Loucy (cell line): Measurements from ENCODE around the gene CEP83.

Experiments
- H2AFZ ChIP-seq: fragments of 200-600 bp; sonication (generic); 2 replicates; pipeline ENCODE4 v1.6.0; 2016; ENCODE audit warnings: antibody characterized with exemption, mild to moderate bottlenecking, low read length, moderate library complexity
- H3F3A ChIP-seq: fragments of 200-600 bp; 2 replicates; pipeline ENCODE4 v1.6.0; 2016; ENCODE audit warnings: antibody characterized with exemption, low read depth, mild to moderate bottlenecking
- H3K27me3 ChIP-seq: fragments of 200-600 bp; sonication (generic); 2 replicates; pipeline ENCODE4 v1.6.1; 2014; ENCODE audit warnings: low read length, mild to moderate bottlenecking; ENCODE audit not compliant: insufficient read depth, poor library complexity, severe bottlenecking
- H3K36me3 ChIP-seq: fragments of 200-600 bp; sonication (generic); 2 replicates; pipeline ENCODE4 v1.6.1; 2016; ENCODE audit warnings: low read length; ENCODE audit not compliant: insufficient read depth
- H3K4me1 ChIP-seq: fragments of 200-600 bp; sonication (generic); 2 replicates; pipeline ENCODE4 v1.5.1; 2014; ENCODE audit warnings: low read length, mild to moderate bottlenecking; ENCODE audit not compliant: insufficient read depth, poor library complexity, severe bottlenecking
- H3K4me2 ChIP-seq: fragments of 200-600 bp; sonication (generic); 2 replicates; pipeline ENCODE4 v1.6.0; 2014; ENCODE audit warnings: antibody characterized with exemption, low read length, low read depth, mild to moderate bottlenecking; ENCODE audit not compliant: poor library complexity, severe bottlenecking
- H3K4me3 ChIP-seq: fragments of 200-600 bp; sonication (generic); 2 replicates; pipeline ENCODE4 v1.5.1; 2014; ENCODE audit warnings: low read length, mild to moderate bottlenecking, mixed read lengths; ENCODE audit not compliant: poor library complexity, severe bottlenecking
- H3K79me2 ChIP-seq: fragments of 200-600 bp; sonication (generic); 2 replicates; pipeline ENCODE4 v1.6.1; 2014; ENCODE audit warnings: low read length; ENCODE audit not compliant: insufficient read depth
- H3K9ac ChIP-seq: fragments of 200-600 bp; sonication (generic); 2 replicates; pipeline ENCODE4 v1.6.0; 2014; ENCODE audit warnings: mild to moderate bottlenecking, low read depth, low read length, moderate library complexity; ENCODE audit not compliant: poor library complexity, severe bottlenecking
- H3K9me2 ChIP-seq: fragments of 200-600 bp; sonication (generic); replicated peaks from 2 replicates; pipeline ENCODE4 v1.6.1; 2016; ENCODE audit warnings: low read depth, low read length, mixed read lengths
- H3K9me3 ChIP-seq: fragments of 200-600 bp; sonication (generic); 2 replicates; pipeline ENCODE4 v1.6.1; 2014; ENCODE audit warnings: mild to moderate bottlenecking, antibody characterized with exemption, low read length, low read depth; ENCODE audit not compliant: insufficient read depth
- H4K20me1 ChIP-seq: fragments of 200-600 bp; sonication (generic); 2 replicates; pipeline ENCODE4 v1.6.0; 2014; ENCODE audit warnings: antibody characterized with exemption, low read length, mild to moderate bottlenecking; ENCODE audit not compliant: insufficient read depth, poor library complexity, severe bottlenecking
- CTCF ChIP-seq: fragments of 200-600 bp; sonication (generic); conservative IDR thresholded peaks from 2 replicates; pipeline ENCODE4 v1.5.1; 2014; ENCODE audit warnings: mild to moderate bottlenecking, antibody characterized with exemption, low read length
- EZH2phosphoT487 ChIP-seq: fragments of 200-600 bp; IDR thresholded peaks from 2 replicates; pipeline ENCODE4 v1.6.1; 2018; ENCODE audit warnings: antibody characterized with exemption, mild to moderate bottlenecking, moderate library complexity, borderline replicate concordance

The CEP83 gene

GRCh38 chr12:94267921-94268471 lies 191.7 kb downstream of the CEP83 start:
- peak overlapping the region; percentile 12 for H3K9ac ChIP-seq
- no peak overlapping the region for H3K4me3 ChIP-seq
- H3K9me3 ChIP-seq, result no peaks in the 10 kb centered on the region
- peak overlapping the region; percentile 22 for H3K4me2 ChIP-seq
- no peak overlapping the region for H2AFZ ChIP-seq
- no peaks in the 10 kb centered on the region for H3K79me2 ChIP-seq
- H3K36me3 ChIP-seq, result no peaks in the 10 kb centered on the region; the same call in 1 of the 2 replicates
- H3F3A ChIP-seq, result no peaks in the 10 kb centered on the region
- TF ChIP-seq EZH2phosphoT487 (no peak), CTCF (no peak)
- no peaks in the 10 kb centered on the region for H4K20me1 ChIP-seq
- no peaks in the 10 kb centered on the region for H3K9me2 ChIP-seq
- H3K27me3 ChIP-seq, result no peaks in the 10 kb centered on the region
- H3K4me1 ChIP-seq, result peaks cover 31% of the 10 kb centered on the region

GRCh38 chr12:94267537-94267872 lies 192.2 kb downstream of the CEP83 start:
- H4K20me1 ChIP-seq, result no peaks in the 10 kb centered on the region
- H3K27me3 ChIP-seq, result no peaks in the 10 kb centered on the region
- H3K4me3 ChIP-seq, result no peak overlapping the region
- H2AFZ ChIP-seq, result no peak overlapping the region
- H3K4me1 ChIP-seq, result peaks cover 36% of the 10 kb centered on the region
- peak overlapping the region; percentile 12 for H3K9ac ChIP-seq
- no peaks in the 10 kb centered on the region for H3K9me2 ChIP-seq
- no peaks in the 10 kb centered on the region for H3F3A ChIP-seq
- H3K79me2 ChIP-seq, result no peaks in the 10 kb centered on the region
- no peaks in the 10 kb centered on the region; the same call in 1 of the 2 replicates for H3K36me3 ChIP-seq
- TF ChIP-seq EZH2phosphoT487, result no peak
- TF ChIP-seq CTCF, result no peak
- H3K9me3 ChIP-seq, result no peaks in the 10 kb centered on the region
- H3K4me2 ChIP-seq, result peak overlapping the region; percentile 22

GRCh38 chr12:94266796-94267536 lies 192.7 kb downstream of the CEP83 start:
- H3K9me3 ChIP-seq, result no peaks in the 10 kb centered on the region
- H3K9me2 ChIP-seq, result no peaks in the 10 kb centered on the region
- TF ChIP-seq EZH2phosphoT487, result no peak
- no peak for TF ChIP-seq CTCF
- no peak overlapping the region for H3K4me3 ChIP-seq
- no peaks in the 10 kb centered on the region for H3F3A ChIP-seq
- no peaks in the 10 kb centered on the region for H3K79me2 ChIP-seq
- H4K20me1 ChIP-seq, result no peaks in the 10 kb centered on the region
- no peak overlapping the region for H2AFZ ChIP-seq
- H3K9ac ChIP-seq, result peak overlapping the region; percentile 12
- peaks cover 40% of the 10 kb centered on the region for H3K4me1 ChIP-seq
- H3K36me3 ChIP-seq, result no peaks in the 10 kb centered on the region; the same call in 1 of the 2 replicates
- peak overlapping the region; percentile 22 for H3K4me2 ChIP-seq
- no peaks in the 10 kb centered on the region for H3K27me3 ChIP-seq
